Activated CD8-positive, alpha-beta memory T cell treated with anti-CD3 and anti-CD28 coated beads, Interleukin-2, amount 50 U/mL, for 4 hours (primary cell): ENCODE results near the gene ARHGEF12.

Experiments used
- DNase-seq: peaks from one replicate; pipeline ENCODE4 v3.0.0-alpha.2; 2020

Gene ARHGEF12

DNA sequence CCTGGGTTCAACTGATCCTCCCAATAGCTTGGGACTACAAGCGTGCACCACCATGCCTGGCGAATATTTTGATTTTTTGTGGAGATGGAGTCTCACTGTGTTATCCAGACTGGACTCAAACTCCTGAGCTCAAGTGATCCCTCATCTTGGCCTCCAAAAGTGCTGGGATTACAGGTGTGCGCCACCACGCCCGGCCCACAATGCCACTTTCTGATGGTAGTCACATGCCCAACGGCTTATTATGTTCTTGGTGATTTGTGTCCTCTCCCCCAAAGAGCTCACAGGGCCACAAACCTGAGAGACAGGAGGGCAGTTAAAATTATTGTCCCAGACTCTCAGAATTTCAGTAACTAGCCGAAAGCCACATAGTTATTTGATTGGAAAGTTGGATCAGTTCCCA lies 185.0 kb downstream of the ARHGEF12 start:
- DNase-seq: no peak

DNA sequence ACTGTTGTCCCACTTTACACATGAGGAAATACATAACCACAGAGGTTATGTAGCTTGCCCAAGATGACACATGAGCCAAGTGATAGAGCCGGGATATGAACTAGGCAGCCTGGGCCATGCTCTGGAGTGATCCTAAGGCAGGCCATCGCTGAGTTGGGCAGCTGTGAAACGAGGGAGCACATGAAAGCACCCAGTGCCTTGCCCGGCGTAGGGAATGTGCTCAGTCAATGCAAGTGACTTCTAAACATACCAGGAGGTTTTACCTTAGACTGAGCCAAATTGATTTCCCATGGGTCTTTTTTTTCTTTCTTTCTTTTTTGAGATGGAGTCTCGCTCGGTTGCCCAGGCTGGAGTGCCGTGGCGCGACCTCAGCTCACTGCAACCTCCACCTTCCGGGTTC lies 185.8 kb downstream of the ARHGEF12 start:
- no peak for DNase-seq

DNA sequence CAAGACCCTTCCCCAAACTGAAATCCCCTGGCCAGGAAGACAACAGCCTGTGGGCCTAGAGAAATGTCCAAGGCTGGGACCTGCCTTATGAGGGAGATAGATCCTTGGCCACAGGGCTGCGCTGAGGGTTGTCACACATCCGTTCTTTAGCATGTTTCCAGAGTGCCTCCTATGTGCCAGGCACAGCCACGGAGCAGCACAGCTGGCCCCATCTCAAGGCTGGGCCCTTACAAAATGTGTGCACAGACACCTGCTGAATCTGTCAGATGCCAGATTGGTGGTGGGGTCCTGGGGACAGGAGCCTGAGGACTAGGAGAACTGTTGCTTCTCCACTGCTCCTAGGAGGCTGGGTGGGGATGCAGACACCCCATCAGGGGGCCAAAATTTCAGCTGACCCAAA lies 186.5 kb downstream of the ARHGEF12 start:
- no peak for DNase-seq

DNA sequence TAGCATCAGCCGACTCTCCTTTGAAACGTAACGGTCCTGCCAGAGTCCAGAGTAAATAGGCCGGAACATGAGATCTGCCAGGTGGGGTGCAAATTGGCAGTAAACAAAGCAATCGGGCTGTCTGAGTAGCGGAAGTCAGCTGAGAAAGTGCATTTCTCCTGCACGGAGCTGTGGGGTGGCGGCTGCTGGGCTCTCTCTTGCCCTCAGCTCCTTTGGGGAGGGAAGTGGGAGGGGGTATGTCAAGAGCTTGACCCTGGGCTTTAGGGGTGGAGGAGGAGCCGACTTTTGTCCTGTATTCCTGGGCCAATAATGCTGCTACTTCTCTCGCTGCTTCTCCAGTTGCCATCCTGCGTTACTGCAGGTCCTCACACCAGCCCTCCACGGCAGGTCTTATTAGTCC lies 187.0 kb downstream of the ARHGEF12 start:
- no peak for DNase-seq

DNA sequence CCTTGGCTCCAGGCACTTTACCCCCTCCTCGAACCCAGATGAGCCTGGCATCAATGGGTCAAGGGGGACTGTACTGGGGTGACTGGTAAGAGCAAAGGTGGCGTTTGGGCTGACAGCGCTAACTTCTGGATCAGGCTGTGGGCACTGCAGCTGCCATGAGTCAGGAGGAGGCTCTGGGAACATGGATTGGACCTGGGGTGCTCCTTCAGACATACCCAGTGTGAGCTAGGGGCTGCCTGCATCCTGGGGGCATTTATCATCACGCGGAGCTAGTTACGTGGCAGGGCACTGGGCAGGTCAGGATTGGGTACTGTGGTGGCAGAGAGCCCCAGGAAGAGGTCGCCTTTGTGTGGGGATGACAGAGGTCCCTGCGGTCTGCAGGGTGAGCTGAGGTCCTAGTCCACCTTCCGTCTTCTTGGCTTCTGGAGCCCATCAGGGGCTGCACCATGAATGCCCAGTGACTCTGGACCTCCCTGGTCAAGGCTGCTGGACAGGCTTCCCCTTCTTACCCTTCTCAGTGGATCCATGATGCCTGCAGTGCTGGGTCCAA lies 188.4 kb downstream of the ARHGEF12 start:
- no peak for DNase-seq

DNA sequence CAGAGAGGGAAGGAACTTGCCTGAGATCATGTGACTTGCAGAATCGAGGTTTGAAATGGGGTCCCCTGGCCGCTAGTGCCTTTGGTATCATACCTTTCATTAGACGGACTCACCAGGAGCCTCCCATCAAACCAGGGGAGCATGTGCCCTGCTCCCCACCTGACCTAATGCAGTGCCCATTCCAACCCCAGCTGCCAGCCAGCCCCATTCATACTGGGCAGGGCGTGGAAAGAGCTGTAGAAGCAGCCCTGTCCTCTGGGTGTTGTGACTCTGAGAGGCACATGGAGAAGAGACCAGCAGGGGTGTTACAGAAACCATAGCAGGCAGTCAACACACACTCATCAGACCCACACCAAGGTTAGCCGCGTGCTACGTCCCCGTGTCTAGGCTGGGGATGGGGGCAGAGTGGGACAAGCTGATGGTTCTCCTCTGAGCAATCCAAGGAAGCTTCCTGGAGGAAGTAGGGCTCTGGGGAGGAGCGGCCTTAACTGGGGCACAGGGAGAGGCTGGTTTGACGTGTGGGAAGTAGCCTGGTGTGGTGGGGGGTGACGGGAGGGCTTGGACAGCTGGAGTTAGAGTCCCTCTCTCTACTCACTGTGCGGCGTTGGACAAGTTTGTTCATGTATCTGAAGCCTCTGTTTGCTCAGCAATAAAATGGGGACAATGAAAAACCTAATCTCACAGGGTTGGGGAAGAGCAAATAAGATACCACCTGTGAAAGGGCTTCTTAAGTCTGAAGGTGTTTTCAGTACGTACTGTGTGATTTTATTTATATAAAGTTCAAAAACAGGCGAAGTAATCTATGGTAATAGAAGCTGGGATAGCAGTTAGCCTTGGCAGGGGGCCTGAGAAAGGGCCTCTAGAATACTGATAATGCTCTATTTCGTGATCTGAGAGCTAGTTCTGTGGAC lies 189.3 kb downstream of the ARHGEF12 start:
- no peak for DNase-seq

DNA sequence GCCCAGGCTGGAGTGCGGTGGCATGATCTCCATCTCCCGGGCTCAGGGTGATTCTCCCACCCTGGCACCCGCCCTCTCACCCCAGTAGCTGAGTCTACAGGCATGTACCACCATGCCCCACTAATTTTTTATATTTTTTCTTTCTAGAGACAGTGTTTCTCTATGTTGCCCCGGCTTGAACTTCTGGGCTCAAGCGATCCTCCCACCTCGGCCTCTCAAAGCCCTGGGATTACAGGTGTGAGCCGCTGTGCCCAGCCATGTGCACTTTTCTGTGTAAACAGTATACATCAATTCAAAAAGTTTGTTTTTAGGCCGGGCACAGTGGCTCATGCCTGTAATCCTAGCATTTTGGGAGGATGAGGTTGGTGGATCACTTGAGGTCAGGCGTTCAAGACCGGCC lies 190.0 kb downstream of the ARHGEF12 start:
- no peak for DNase-seq

DNA sequence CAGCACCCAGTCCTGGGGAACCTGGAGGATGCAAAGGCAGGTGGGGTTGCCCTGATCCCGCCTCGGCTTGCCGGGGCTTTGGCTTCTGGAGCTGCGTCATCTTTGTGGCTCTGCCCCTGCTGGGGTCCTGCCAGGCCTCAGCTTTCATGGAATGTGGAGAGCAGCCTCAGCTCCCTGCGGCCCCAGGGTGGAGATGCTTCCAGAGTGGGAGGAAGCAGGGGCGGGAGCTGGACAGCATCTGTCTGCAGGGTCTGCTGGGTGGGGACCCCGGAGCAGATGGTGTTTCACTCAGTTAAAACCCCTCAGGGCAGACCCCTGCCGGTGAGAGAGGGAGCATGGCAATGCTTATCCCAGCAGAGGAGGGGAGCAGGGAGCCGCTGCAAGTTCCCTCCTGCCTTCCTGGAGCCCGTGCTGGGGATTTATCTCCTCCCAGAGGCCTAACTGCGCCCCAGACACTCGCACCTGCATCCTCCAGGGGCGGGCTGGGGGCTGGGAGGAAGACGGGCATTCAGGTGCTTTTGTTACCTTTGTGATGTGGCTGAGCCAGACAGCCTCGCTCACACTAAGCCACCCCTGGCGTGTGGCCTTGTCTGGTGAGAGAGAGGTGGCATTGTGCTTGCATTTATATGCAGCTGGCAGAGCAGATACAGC lies 191.0 kb downstream of the ARHGEF12 start:
- no peak for DNase-seq

DNA sequence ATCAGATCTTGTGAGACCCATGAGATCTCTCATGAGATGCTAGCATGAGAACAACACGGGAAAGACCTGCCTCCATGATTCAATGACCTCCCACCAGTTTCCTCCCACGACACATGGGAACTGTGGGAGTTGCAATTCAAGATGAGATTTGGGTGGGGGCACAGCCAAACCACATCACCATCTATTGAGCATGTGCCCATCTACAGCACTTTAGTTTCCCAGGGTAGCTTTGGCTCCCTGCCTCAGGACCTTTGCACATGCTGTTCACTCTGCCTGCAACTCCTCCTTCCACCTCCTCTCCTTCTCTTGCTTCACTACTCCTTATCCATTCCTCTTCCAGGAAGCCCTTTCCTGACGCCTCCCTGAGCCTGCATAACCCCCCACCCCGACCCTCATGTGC lies 192.5 kb downstream of the ARHGEF12 start:
- no peak for DNase-seq

DNA sequence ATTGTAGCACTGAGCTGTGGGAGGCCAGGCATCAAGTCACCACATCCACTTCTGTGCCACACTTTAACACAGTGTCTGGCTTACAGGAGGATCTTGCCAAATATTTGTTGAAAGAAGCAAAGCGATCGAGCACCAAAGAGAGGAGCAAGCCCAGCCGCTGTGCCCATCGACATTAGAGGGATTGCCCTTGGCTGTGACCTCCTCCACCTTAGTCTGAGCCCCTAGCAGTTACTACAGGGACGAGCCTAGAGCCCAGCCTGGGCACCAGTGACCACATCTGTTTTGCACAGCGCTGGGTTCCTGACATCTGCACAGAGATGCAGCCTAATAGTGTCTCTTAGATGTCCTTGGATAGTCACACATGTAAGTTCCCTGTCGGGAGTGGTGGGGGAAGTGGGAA lies 193.0 kb downstream of the ARHGEF12 start:
- DNase-seq: no peak

DNA sequence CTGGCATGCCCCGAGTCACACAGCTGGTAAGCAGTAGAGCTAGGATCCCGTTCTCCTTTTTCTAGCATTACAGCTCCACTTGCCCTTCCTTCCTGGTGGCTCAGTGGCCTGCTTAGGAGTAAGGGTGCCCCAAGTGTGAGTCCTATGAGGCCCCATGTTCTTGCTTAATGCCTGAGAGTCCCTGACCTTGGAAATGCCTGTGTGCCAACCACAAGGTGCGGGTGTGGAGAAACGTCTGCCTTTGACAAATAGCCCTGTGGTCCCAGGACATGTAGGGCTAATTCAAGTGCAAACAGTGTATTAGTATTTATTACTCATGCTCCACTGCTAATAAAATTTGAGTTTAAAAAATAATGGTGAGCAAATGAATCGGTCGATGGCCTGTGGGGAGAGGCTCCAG lies 193.7 kb downstream of the ARHGEF12 start:
- no peak for DNase-seq

DNA sequence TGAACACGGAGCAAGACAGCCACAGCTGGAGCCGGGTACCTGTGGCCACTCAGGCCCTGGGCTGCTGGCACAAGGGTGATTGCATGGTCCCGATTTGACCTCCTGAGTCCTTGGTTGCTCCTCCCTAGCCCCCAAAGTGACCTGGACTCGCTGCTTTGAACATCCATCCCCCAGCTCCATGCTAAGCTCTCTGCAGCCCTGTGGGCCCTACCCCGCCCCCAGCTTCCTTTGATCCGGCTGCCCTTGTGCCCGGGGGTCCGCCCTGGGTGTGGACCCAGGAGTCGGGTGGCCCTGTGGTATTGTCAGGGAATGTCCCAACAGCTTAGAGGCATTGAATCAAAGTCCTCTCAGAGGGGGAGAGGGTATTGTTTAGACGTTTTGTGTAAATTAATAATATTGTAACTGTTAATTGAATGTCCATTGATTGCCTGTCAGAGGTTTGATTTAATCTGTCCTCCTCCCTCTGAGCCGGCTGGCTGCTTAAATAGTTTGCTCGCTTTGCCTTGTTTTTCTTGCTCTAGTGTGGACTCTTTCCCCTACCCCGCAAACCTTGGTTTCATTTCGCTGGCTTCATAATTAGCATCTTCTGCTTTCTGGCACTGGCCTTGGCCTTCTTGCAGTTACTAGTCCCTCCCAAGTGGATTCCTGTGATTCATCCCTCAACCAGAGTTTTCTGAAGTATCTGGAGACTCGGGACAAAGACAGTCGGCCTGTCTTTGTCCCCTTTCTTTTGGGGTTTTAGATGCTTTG lies 196.0 kb downstream of the ARHGEF12 start:
- DNase-seq: no peak

DNA sequence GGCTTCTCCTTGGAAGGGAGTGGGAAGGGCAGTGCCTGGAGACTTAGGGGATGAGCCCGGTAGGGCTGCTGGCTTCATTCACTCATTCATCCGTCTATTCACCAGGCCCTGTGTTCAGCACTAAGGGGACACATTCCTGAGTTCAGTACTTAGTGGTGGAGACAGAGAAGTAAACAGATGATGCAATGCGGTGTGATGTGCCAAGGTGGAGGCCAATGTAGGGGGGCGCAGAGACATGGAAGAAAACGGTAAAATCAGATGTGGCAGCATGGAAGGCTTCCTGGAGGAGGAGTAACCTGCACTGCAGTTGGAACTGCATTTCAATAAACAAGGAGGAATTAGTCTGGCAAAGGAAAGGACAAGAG lies 196.6 kb downstream of the ARHGEF12 start:
- no peak for DNase-seq

DNA sequence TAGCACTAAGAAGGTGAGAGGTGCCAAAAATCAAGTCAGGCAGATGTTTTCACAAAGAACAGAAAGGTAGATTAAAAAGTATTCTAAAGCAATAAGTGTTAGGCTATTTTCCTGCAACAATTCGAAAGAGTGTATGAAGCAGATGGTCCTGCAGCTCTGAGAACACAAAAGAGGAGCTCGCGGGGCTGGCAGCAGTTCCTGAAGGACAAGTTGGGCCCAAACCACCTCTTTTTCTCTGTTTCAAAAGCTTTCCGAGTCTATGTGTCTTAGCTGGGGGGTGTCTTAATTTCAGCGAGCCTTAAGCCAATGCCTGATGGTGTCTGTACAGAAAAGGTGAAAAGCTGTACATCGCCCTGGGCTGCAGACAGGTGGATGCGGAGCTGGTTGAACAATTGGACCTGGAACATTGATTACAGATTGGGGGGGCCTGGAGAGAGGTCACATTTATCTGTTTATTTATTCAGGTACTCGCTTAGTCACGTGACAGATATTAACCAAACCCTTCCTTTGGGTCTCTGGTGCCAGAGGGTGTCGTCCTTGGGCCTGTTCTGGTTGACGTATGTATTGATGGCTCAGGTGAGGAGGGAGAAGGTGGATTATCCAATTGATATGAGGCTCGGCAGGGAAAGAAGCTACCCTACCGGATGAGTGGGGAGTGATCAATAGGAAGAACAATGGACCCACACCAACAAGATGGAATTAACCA lies 200.0 kb downstream of the ARHGEF12 start:
- no peak for DNase-seq

DNA sequence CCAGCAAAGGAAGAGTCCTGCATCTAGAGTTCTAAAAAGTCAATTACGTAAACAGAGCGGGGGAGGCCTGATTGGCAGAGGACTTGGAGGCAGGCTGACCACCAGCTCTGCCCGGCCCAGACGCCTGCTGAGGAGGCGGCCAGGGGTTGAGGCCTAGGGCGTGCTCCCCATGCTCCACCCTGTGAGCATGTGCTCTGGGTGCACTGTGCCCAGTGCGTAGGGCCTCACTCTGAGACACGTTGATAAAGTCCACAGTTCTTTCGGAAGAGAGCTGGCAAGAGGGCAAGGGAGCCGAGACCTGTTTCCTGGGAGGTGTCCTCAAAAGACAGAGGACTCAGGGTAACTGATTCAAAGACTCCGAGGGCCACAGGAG lies 200.6 kb downstream of the ARHGEF12 start:
- no peak for DNase-seq

DNA sequence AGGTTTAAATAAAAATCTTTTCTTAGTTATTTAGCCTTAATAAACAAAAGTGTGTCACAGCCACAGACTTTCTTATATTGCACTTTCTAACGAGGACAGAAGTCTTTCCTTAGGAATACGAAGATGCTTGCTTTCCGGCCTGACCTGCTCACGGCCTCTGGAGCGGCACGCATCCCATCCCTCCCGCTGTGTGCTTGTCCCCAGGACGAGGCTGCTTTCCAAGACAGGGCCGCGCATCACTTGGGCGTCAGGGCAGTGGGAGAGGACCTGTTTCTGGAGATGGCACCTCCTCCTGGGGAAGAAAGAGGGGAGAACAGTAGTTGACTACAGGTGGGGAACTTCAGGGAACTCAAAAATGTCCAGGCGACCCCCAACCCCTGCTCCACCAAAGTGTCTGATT lies 201.8 kb downstream of the ARHGEF12 start:
- DNase-seq: no peak

DNA sequence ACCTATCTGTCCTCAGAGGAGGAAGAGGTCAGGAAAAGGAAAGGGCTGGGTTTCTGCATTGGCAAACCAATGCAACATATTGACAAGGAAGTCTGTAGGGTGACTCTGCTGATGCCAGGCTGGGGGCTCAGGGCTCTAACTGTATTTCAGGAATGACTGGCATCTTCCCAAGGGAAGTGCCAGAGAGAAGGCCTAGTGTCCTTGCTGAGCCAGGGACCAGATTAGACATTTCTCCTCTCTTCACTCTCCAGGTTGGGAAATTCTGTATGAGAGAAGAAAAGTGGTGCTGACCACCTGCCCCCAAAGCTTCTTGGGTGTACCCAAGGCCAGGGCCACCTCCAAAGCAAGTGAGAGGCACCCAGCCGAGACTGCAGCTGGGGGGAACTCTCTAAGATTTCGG lies 202.5 kb downstream of the ARHGEF12 start:
- DNase-seq: no peak
